Lower leg skin (tissue), 4 donors: Measurements from ENCODE around the gene EIF2S3B. TPM values are rescaled to one million over a fixed set of nuclear protein-coding genes. Genes with fewer than 3 reads are reported as not detected.

Source experiments
- DNase-seq, 2 donors: peaks; one replicate each; pipeline ENCODE4 v3.0.0-alpha.2; 2019; ENCODE audit warnings: low spot score in 2 of 2
- H3K4me3 ChIP-seq: fragments of 200-600 bp; sonication (generic); 2 replicates; pipeline ENCODE4 v1.5.1; 2017; ENCODE audit warnings: mild to moderate bottlenecking, low read depth; ENCODE audit not compliant: poor library complexity, severe bottlenecking
- CTCF ChIP-seq, 3 donors: fragments of 450-650 bp; IDR thresholded peaks; one replicate each; pipeline ENCODE4 v1.5.1; 2016; ENCODE audit warnings: antibody characterized with exemption in 3 of 3, mild to moderate bottlenecking in 3 of 3, moderate library complexity in 2 of 3
- POLR2A ChIP-seq, 2 donors: fragments of 450-650 bp; IDR thresholded peaks; one replicate each; pipeline ENCODE4 v1.6.1; 2016 to 2017; ENCODE audit warnings: antibody characterized with exemption in 2 of 2, mild to moderate bottlenecking in 1 of 2, moderate library complexity in 1 of 2
- WGBS, 2 donors: methylation state at CpG; one replicate each; pipeline ENCODE4 v1.1.5; 2018; 5-methylcytosine and 5-hydroxymethylcytosine counted together
- intact Hi-C: fragments of 100-400 bp; cut with DNase I; formaldehyde crosslinking; loops from one replicate; pipeline ENCODE4 v1.15.0; 2023; ENCODE audit warnings: low total_unique reads
- total RNA-seq, 4 donors: library from RNA; depleted of rRNA; stranded (reverse); fragments of >200 nt; gene quantifications; one replicate each; pipeline ENCODE4 v1.1.0, GENCODE V29; 2016

Gene EIF2S3B
- total RNA-seq, 4 donors from 2014 or later: 0.19 to 0.99 (median 0.35) TPM

GRCh38 chr12:10537721-10538120 is 32.0 kb downstream of the EIF2S3B start:
- intact Hi-C loops: no loop called here
- no peak overlapping the region for H3K4me3 ChIP-seq
- DNase-seq: no peak
- no peak for TF ChIP-seq CTCF (IDR thresholded peaks at IDR 0.05)
- TF ChIP-seq POLR2A (IDR thresholded peaks at IDR 0.05): no peak
- WGBS, 2 donors: 52 to 77% methylated on average over 3 of the region's 3 CpGs

- no peak for DNase-seq
- TF ChIP-seq POLR2A (IDR thresholded peaks at IDR 0.05) (no peak), CTCF (IDR thresholded peaks at IDR 0.05) (no peak)
- intact Hi-C loops: no loop called here
- no peak overlapping the region for H3K4me3 ChIP-seq
- WGBS, 2 donors: 33 to 54% methylated on average over 2 of the region's 2 CpGs
These were observed 35.1 kb downstream of the EIF2S3B start for GRCh38 chr12:10540776-10541205.

DNA sequence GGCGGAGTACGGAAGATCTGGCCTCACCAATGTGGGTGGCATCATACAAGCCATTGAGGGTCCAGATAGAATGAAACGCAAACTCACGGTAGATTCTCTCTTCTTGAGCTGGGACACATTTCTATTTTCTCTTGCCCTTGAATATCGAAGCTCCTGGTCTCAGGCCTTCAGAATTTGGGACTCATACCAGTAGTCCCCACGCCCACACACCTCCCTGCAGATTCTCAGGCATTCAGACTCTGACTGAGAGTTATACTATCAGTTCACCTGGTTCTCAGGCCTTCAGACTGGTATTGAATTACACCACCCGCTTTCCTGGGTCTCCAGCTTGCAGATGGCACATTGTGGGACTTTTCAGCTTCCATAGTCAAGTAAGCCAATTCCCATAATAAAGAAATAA is 37.8 kb downstream of the EIF2S3B start:
- intact Hi-C loops: no loop called here
- TF ChIP-seq CTCF (IDR thresholded peaks at IDR 0.05): no peak
- TF ChIP-seq POLR2A (IDR thresholded peaks at IDR 0.05): no peak
- no peak overlapping the region for H3K4me3 ChIP-seq
- no peak for DNase-seq
- 79 to 80% methylated on average over 7 of the region's 7 CpGs for WGBS, 2 donors

DNA sequence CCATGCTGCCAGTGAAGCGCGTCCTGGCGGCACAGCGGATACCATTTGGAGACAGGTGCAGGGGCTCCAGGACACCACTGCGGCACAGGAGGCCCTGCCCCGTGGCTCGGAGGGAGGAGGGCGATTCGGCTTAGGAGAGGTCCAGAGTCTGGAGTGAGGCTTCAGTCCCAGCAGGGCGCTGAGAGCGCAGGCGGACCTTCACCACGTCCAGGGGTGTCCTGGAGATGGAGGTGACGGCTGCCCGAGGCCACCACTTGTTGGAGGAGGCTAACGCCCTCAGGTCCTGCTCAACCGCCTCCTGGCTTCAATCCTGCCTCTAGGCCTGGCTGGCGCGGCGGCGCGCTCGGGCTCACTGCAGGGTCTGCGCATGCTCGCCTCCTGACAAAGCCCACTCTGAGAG is 45.7 kb downstream of the EIF2S3B start:
- no peak overlapping the region for H3K4me3 ChIP-seq
- 94 to 96% methylated on average over 25 of the region's 25 CpGs for WGBS, 2 donors
- TF ChIP-seq CTCF (IDR thresholded peaks at IDR 0.05) (no peak), POLR2A (IDR thresholded peaks at IDR 0.05) (no peak)
- DNase-seq: no peak
- intact Hi-C loops: no loop called here

DNA sequence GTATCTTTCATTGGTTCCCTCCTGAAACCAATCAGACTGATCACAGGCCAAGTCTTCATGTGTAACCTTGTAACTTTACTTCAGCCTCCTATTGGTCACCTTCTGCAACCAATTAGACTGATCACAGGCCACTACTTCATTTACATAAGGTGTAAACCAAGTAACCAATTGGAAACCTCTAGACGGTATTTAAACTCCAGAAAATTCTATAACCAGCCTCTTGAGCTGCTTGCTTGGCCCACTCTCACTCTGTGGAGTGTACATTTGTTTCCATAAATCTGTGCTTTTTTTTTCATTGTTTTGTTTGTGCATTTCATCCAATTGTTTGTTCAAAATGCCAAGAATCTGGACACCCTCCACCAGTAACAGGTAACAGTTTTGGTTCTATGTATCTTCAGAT is 47.5 kb downstream of the EIF2S3B start:
- TF ChIP-seq CTCF (IDR thresholded peaks at IDR 0.05) (no peak), POLR2A (IDR thresholded peaks at IDR 0.05) (no peak)
- no peak for DNase-seq
- intact Hi-C loops: no loop called here
- H3K4me3 ChIP-seq: no peak overlapping the region
- 93 to 97% methylated on average over 1 of the region's 1 CpG for WGBS, 2 donors

DNA sequence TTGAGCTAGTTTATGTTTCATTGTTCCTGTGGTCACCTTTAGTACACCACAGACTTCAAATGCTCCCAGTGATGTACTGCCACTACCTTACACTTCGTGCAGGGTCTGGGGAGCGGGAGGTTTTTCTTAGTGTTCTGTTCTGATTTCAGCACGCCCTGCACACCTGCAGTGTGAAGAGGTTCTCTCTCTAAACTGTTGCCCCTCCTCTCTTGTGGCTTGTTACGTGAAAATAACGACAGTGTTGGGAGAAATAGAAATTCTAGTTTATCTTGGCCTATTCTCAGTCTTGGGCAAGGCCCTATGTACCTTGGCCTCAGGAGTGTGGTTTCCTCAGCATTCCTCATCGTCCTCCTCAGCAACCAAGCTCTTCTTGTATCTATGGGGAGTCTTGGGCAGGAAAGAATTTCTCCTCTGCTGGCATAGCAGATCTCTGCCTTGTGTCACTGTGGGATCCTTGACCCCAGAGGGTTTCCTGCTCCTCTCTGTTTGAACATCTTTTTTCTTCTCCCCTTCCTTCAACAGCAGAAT is 48.6 kb downstream of the EIF2S3B start:
- no peak for TF ChIP-seq POLR2A (IDR thresholded peaks at IDR 0.05)
- TF ChIP-seq CTCF (IDR thresholded peaks at IDR 0.05): no peak
- intact Hi-C loops: no loop called here
- no peak overlapping the region for H3K4me3 ChIP-seq
- no peak for DNase-seq
- 87 to 88% methylated on average over 6 of the region's 6 CpGs for WGBS, 2 donors
